Measurements from ENCODE around the gene RGL2.

- no peak for TF ChIP-seq GATA3 (IDR thresholded peaks at IDR 0.05; ENCODE audit: low read depth, low read length)
- TF ChIP-seq GATA2 (IDR thresholded peaks at IDR 0.05; ENCODE audit: low read depth, low read length) = no peak
Observed at GRCh38 chr6:33314515-33314942, 15.8 kb upstream of the RGL2 start.

All from SH-SY5Y (cell line).